Activated naive CD4-positive, alpha-beta T cell treated with anti-CD3 and anti-CD28 coated beads for 36 hours (primary cell): ENCODE data around the gene GNB5. TPM values are rescaled to one million over a fixed set of nuclear protein-coding genes. Genes with fewer than 3 reads are reported as not detected.

Experiments
- CTCF ChIA-PET: fragments of 350-600 bp; sonication (Branson Sonifier 250); formaldehyde crosslinking; loops from one replicate; lab custom pipeline; 2021; ENCODE audit warnings: antibody characterized with exemption; lab: Charles Lee
- DNase-seq: peaks from one replicate; pipeline ENCODE4 v3.0.0-alpha.2; 2020
- H3K27ac Mint-ChIP-seq: one replicate; pipeline ENCODE4 v1.8.0; 2021; ENCODE audit warnings: mild to moderate bottlenecking, mixed read lengths
- H3K27me3 Mint-ChIP-seq: one replicate; pipeline ENCODE4 v1.8.0; 2021; ENCODE audit warnings: low read depth, mixed read lengths
- H3K36me3 Mint-ChIP-seq: one replicate; pipeline ENCODE4 v1.8.0; 2021; ENCODE audit warnings: low read depth, mixed read lengths
- H3K4me1 Mint-ChIP-seq: one replicate; pipeline ENCODE4 v1.8.0; 2021; ENCODE audit warnings: low read depth, mixed read lengths
- H3K4me3 Mint-ChIP-seq: one replicate; pipeline ENCODE4 v1.8.0; 2021; ENCODE audit warnings: mild to moderate bottlenecking, moderate library complexity, mixed read lengths
- H3K9me3 Mint-ChIP-seq: one replicate; pipeline ENCODE4 v1.8.0; 2021; ENCODE audit warnings: mixed read lengths
- intact Hi-C: fragments of 100-400 bp; cut with micrococcal nuclease; formaldehyde crosslinking; loops from one replicate; pipeline ENCODE4 v1.15.1; 2023
- total RNA-seq, 2 experiments: library from RNA; stranded (reverse); gene quantifications; one replicate each; pipeline ENCODE4 v1.2.3, GENCODE V29; 2021

Gene GNB5
- total RNA-seq, 2 experiments from 2014 or later = 23.2 to 23.6 TPM

DNA sequence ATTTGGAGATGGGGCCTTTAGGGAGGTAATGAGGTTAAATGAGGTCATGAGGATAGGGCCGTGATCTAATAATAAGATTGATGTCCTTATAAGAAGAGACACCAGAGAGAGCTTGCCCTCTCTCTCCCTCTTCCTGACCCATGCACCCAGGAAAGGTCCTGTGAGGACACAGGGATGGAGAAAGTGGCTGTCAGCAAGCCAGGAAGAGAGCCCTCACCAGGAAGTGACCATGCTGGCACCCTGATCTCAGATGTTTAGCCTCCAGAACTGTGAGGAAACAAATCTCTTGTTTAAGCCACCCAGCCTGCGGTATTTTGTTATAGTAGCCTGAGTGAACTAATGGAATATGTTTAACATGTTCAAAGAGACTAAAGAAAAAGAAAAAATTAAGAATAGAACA lies 15.3 kb upstream of the GNB5 start:
- DNase-seq = no peak
- CTCF ChIA-PET = interaction anchor here (0.8 to 1.3 kb wide), 3 partner anchors 17 to 128 kb away, joined by 3 read pairs; no protein-coding TSS in a partner anchor
- Mint-ChIP-seq H3K4me3 (no peak overlapping the region), H3K27ac (no peak overlapping the region), H3K9me3 (no peaks in the 10 kb centered on the region), H3K27me3 (no peaks in the 10 kb centered on the region), H3K36me3 (no peaks in the 10 kb centered on the region), H3K4me1 (no peaks in the 10 kb centered on the region)
- intact Hi-C loops = no loop called here

DNA sequence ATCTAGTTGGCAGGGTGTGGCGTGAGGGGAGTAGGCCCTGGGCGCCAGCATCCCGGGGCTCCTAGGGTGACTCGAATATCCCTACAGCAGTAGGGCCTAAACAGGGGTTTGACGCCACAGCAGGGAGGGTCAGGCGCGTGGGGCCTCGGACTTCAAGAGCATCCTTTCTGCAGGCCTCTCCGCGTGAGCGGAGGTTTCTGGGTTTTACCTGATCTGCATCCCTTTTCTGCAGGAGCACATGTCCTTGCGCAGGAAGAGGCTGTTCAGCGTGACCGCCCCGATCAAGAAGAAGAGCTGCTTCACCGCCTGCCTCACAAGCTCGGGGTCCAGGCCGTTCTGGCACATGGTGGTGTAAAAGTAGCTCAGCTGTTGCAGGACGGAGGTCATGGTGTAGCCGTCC lies 13.5 kb upstream of the GNB5 start:
- H3K4me3 Mint-ChIP-seq = no peak overlapping the region
- H3K27me3 Mint-ChIP-seq = no peaks in the 10 kb centered on the region
- intact Hi-C loops = no loop called here
- no peaks in the 10 kb centered on the region for H3K36me3 Mint-ChIP-seq
- H3K27ac Mint-ChIP-seq = no peak overlapping the region
- no peak for DNase-seq
- H3K9me3 Mint-ChIP-seq = no peaks in the 10 kb centered on the region
- CTCF ChIA-PET = interaction anchor here (1.3 kb wide), 1 partner anchor 71 kb away, joined by 3 read pairs; no protein-coding TSS in a partner anchor
- no peaks in the 10 kb centered on the region for H3K4me1 Mint-ChIP-seq

GRCh38 chr15:52200831-52201365 lies 9.7 kb upstream of the GNB5 start:
- intact Hi-C loops = no loop called here
- no peak overlapping the region for H3K4me3 Mint-ChIP-seq
- H3K27me3 Mint-ChIP-seq = no peaks in the 10 kb centered on the region
- H3K36me3 Mint-ChIP-seq = no peaks in the 10 kb centered on the region
- CTCF ChIA-PET = interaction anchor here (0.8 kb wide), 1 partner anchor 8 kb away, joined by 3 read pairs; no protein-coding TSS in a partner anchor
- no peaks in the 10 kb centered on the region for H3K9me3 Mint-ChIP-seq
- H3K27ac Mint-ChIP-seq = no peak overlapping the region
- DNase-seq = no peak
- no peaks in the 10 kb centered on the region for H3K4me1 Mint-ChIP-seq

GRCh38 chr15:52199271-52199670 lies 8.1 kb upstream of the GNB5 start:
- H3K4me3 Mint-ChIP-seq = no peak overlapping the region
- no peak for DNase-seq
- H3K9me3 Mint-ChIP-seq = no peaks in the 10 kb centered on the region
- H3K4me1 Mint-ChIP-seq = no peaks in the 10 kb centered on the region
- no peak overlapping the region for H3K27ac Mint-ChIP-seq
- CTCF ChIA-PET = interaction anchor here (2.4 kb wide), 1 partner anchor 15 kb away, joined by 5 read pairs; no protein-coding TSS in a partner anchor
- no peaks in the 10 kb centered on the region for H3K36me3 Mint-ChIP-seq
- H3K27me3 Mint-ChIP-seq = no peaks in the 10 kb centered on the region
- intact Hi-C loops = no loop called here

DNA sequence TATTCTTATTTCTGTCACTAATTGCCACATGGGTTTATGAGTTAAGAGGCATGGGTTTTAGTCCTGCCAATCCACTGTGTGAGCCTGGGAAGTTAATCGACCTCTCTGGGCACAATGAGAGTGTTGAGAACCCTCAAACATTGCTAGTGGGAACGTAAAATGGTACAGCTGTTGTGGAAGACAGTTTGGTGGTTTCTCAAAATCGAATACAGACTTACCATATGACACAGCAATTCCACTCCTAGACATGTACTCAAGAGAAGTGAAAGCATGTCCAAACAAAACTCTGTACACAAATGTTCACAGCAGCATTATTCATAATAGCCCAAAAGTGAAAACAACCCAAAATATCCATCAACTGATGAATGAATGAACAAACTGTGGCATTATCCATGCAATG lies 5.7 kb upstream of the GNB5 start:
- Mint-ChIP-seq H3K36me3 (no peaks in the 10 kb centered on the region), H3K9me3 (no peaks in the 10 kb centered on the region), H3K27ac (no peak overlapping the region), H3K4me1 (no peaks in the 10 kb centered on the region), H3K4me3 (no peak overlapping the region), H3K27me3 (no peaks in the 10 kb centered on the region)
- no peak for DNase-seq
- intact Hi-C loops = no loop called here
- CTCF ChIA-PET = interaction anchor here (1.1 to 1.4 kb wide), 3 partner anchors 12 to 33 kb away, joined by 3 to 4 read pairs (median 3); no protein-coding TSS in a partner anchor

DNA sequence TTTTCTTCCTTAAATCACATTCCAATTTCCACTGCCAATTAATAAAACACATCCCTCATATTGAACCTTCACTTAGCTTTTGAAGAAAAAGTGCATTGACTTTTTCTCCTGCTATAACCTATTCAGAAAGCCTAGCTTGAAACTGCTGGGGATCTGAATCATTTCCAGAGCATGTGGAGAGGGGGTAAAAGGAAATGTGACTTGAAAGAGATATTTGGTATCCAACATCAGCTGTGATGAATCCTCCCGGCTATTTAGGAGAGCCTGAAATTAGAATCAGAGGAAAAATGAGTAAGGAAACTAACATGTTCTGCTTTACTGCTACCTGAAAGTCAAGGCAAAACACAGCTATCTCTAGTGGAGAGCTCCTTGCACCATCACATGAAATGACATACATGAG lies 2.6 kb upstream of the GNB5 start:
- DNase-seq = no peak
- CTCF ChIA-PET = interaction anchor here (1.1 kb wide), 1 partner anchor 14 kb away, joined by 3 read pairs; no protein-coding TSS in a partner anchor
- Mint-ChIP-seq H3K36me3 (no peaks in the 10 kb centered on the region), H3K9me3 (no peaks in the 10 kb centered on the region), H3K27ac (no peak overlapping the region), H3K4me3 (no peak overlapping the region), H3K27me3 (no peaks in the 10 kb centered on the region), H3K4me1 (no peaks in the 10 kb centered on the region)
- intact Hi-C loops = no loop called here

GRCh38 chr15:52193321-52193720 lies 2.1 kb upstream of the GNB5 start:
- H3K9me3 Mint-ChIP-seq = no peaks in the 10 kb centered on the region
- H3K4me3 Mint-ChIP-seq = no peak overlapping the region
- CTCF ChIA-PET = no interaction called here
- H3K4me1 Mint-ChIP-seq = no peaks in the 10 kb centered on the region
- H3K27me3 Mint-ChIP-seq = no peaks in the 10 kb centered on the region
- no peak for DNase-seq
- no peak overlapping the region for H3K27ac Mint-ChIP-seq
- intact Hi-C loops = no loop called here
- H3K36me3 Mint-ChIP-seq = no peaks in the 10 kb centered on the region

DNA sequence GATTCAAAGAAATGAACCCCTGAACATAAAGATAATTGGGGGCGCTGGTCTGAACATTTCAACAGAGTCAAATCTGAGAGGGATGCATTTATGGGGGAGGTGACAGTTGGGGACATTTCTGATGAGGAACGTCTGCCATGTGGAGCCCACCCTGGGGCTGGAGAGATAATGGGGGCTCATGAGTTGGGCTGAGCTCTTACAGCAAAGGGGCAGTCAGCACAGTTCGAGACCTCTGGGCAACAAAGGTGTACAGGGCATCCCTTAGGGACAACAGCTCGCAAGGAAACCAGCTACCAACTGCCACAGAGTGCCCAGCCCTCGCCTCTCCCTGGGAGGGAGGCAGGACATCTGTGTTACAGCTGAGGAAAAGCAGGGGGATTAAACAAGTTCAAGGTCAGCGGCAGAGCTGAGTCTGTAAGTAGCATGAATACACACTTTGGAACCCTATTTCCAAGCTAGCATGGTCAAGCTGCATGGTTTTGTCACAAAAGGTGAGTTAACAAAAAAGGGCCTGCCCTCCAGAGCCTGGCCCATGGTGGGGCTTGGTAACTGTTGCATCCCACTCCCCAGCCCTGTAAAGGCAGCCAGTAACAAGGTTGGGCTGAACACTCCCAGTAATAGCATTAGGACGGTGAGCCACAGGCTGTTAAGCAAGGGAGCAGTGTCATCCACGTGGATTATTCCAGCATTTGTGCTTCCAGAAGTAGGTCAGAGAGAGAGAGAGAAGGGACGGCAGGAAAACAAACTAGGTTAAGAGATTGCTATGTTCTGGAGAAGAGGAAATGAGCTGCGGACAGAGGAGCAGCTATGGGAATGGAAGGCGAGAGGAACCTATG lies 4.3 kb downstream of the GNB5 start:
- no peaks in the 10 kb centered on the region for H3K4me1 Mint-ChIP-seq
- no peak overlapping the region for H3K27ac Mint-ChIP-seq
- H3K9me3 Mint-ChIP-seq = no peaks in the 10 kb centered on the region
- no peaks in the 10 kb centered on the region for H3K36me3 Mint-ChIP-seq
- CTCF ChIA-PET = interaction anchor here (0.8 to 1.5 kb wide), 3 partner anchors 22 to 70 kb away, joined by 3 to 6 read pairs (median 5); no protein-coding TSS in a partner anchor
- H3K27me3 Mint-ChIP-seq = no peaks in the 10 kb centered on the region
- DNase-seq = no peak
- intact Hi-C loops = no loop called here
- no peak overlapping the region for H3K4me3 Mint-ChIP-seq

GRCh38 chr15:52185151-52185561 lies 6.0 kb downstream of the GNB5 start:
- H3K4me3 Mint-ChIP-seq = no peak overlapping the region
- no peak overlapping the region for H3K27ac Mint-ChIP-seq
- CTCF ChIA-PET = interaction anchor here (0.6 to 2.9 kb wide), 6 partner anchors 23 to 106 kb away, joined by 3 to 25 read pairs (median 4); no protein-coding TSS in a partner anchor
- no peaks in the 10 kb centered on the region for H3K36me3 Mint-ChIP-seq
- DNase-seq = no peak
- intact Hi-C loops = no loop called here
- no peaks in the 10 kb centered on the region for H3K9me3 Mint-ChIP-seq
- H3K27me3 Mint-ChIP-seq = no peaks in the 10 kb centered on the region
- peaks cover 7% of the 10 kb centered on the region for H3K4me1 Mint-ChIP-seq

- intact Hi-C loops = no loop called here
- Mint-ChIP-seq H3K27me3 (no peaks in the 10 kb centered on the region), H3K4me1 (peaks cover 7% of the 10 kb centered on the region), H3K36me3 (no peaks in the 10 kb centered on the region), H3K27ac (no peak overlapping the region), H3K4me3 (no peak overlapping the region), H3K9me3 (no peaks in the 10 kb centered on the region)
- DNase-seq = no peak
- CTCF ChIA-PET = interaction anchor here (0.6 to 2.9 kb wide), 10 partner anchors 14 to 155 kb away, joined by 3 to 25 read pairs (median 4); no protein-coding TSS in a partner anchor
These were observed 6.5 kb downstream of the GNB5 start for GRCh38 chr15:52184721-52185120.

GRCh38 chr15:52183562-52184173 lies 7.5 kb downstream of the GNB5 start:
- CTCF ChIA-PET = interaction anchor here (0.6 to 2.9 kb wide), 12 partner anchors 13 to 154 kb away, joined by 3 to 25 read pairs (median 5); no protein-coding TSS in a partner anchor
- peak; percentile 56 for DNase-seq
- Mint-ChIP-seq H3K27ac (no peak overlapping the region), H3K9me3 (no peaks in the 10 kb centered on the region), H3K36me3 (no peaks in the 10 kb centered on the region), H3K4me3 (no peak overlapping the region), H3K27me3 (no peaks in the 10 kb centered on the region), H3K4me1 (peaks cover 10% of the 10 kb centered on the region)
- intact Hi-C loops = loop anchor here (1.0 to 2.0 kb wide), 2 partner anchors 44 to 381 kb away; no protein-coding TSS in a partner anchor
